ENCODE results near the gene IFITM1. TPM values are rescaled to one million over a fixed set of nuclear protein-coding genes. Genes with fewer than 3 reads are reported as not detected.

IFITM1 gene
- total and polyA plus RNA-seq, 2 donors (not counting 3 experiments of a cell fraction or from before 2014, with no cell fraction given) = 11.5 to 24.6 TPM

GRCh38 chr11:299081-299891 lies 14.6 kb upstream of the IFITM1 start, which contains the start of gene IFITM5:
TSS of gene IFITM5 (minus strand) at chr11:299526. CDS start at chr11:299490, 36 bp downstream.
- FAIRE-seq = no peak
- peaks cover 3 to 8% of the 10 kb centered on the region in 2 experiments for H3K27me3 ChIP-seq (ENCODE audit: control insufficient read depth in 2 of 2, insufficient read depth in 2 of 2, low read length in 2 of 2)
- CTCF ChIA-PET = no interaction called here
- H3K9me1 ChIP-seq (replicated peaks; ENCODE audit: control insufficient read depth, extremely low read depth, insufficient read depth, low read length) = no peaks in the 10 kb centered on the region
- H2AFZ ChIP-seq (ENCODE audit: low read depth, low read length) = no peak within 1 kb of the TSS
- H3K79me2 ChIP-seq (ENCODE audit: control insufficient read depth, insufficient read depth, low read length) = no peaks in the 10 kb centered on the region
- no TSS peak for BruUV-seq (replicated peaks)
- no peak within 1 kb of the TSS for H3K4me3 ChIP-seq (replicated peaks in 1 of 3; ENCODE audit: insufficient read depth in 1 of 3, low read depth in 1 of 3, low read length in 3 of 3)
- DNase-seq (ENCODE audit: low read depth, low spot score) = no peak
- dilution Hi-C loops (cut with MboI; ENCODE audit: extremely low pct_ligation_motif_present, low sequenced_read_pairs) (no loop called here), intact Hi-C loops (cut with micrococcal nuclease) (no loop called here)
- no peak within 1 kb of the TSS for H3K9ac ChIP-seq (replicated peaks; ENCODE audit: extremely low read depth, insufficient read depth, low read length)
- POLR2A ChIA-PET = no interaction called here
- no peak within 1 kb of the TSS for H3K27ac ChIP-seq (ENCODE audit: insufficient read depth, low read depth, low read length)
- no peaks in the 10 kb centered on the region for H3K4me1 ChIP-seq (ENCODE audit: control insufficient read depth, extremely low read depth, insufficient read depth, low read length)
- H3K9me3 ChIP-seq (replicated peaks; ENCODE audit: control insufficient read depth, insufficient read depth, low read length) = no peaks in the 10 kb centered on the region
- H3K4me2 ChIP-seq (ENCODE audit: insufficient read depth, low read length) = no peak within 1 kb of the TSS
- TF ChIP-seq POLR2AphosphoS5 (IDR thresholded peaks at IDR 0.05; ENCODE audit: insufficient read depth, low read depth, low read length) = no peak
- no peak for TF ChIP-seq FOS (IDR thresholded peaks at IDR 0.05; ENCODE audit: borderline replicate concordance, insufficient read depth, low read length)
- TF ChIP-seq MYC (IDR thresholded peaks at IDR 0.05; ENCODE audit: low read depth, low read length) = no peak
- TF ChIP-seq CTCF (IDR thresholded peaks at IDR 0.05; ENCODE audit: extremely low read depth in 1 of 2, insufficient read depth in 1 of 2, low read depth in 1 of 2, low read length in 2 of 2) = no peak
- no peak for TF ChIP-seq JUN (IDR thresholded peaks at IDR 0.05; ENCODE audit: borderline replicate concordance, insufficient read depth, insufficient read length, low read depth)
- TF ChIP-seq POLR2A (IDR thresholded peaks at IDR 0.05; ENCODE audit: low read depth, low read length) = no peak
- TF ChIP-seq MAX (IDR thresholded peaks at IDR 0.05; ENCODE audit: insufficient read depth, insufficient read length) = no peak
- TF ChIP-seq EZH2 (IDR thresholded peaks at IDR 0.05; ENCODE audit: borderline replicate concordance, low read depth, low read length, severe bottlenecking) = no peak
- no peak for TF ChIP-seq GATA2 (IDR thresholded peaks at IDR 0.05; ENCODE audit: insufficient read depth, insufficient read length, low read depth, low read length)
- H3K36me3 ChIP-seq (ENCODE audit: control insufficient read depth in 2 of 2, extremely low read depth in 1 of 2, insufficient read depth in 2 of 2, low read length in 2 of 2) = no peaks in the 10 kb centered on the region
- H4K20me1 ChIP-seq (replicated peaks; ENCODE audit: control insufficient read depth, extremely low read depth, insufficient read depth, low read length) = no peaks in the 10 kb centered on the region
